GM23338 (cell line): ENCODE measurements around the gene FBLIM1. TPM values are rescaled to one million over a fixed set of nuclear protein-coding genes. Genes with fewer than 3 reads are reported as not detected.

Source experiments
- ATAC-seq: fragments of 200-7000 bp; cut with Tn5 transposase; 3 replicates; pipeline ENCODE4 v1.9.1; 2020
- DNase-seq: peaks from one replicate; pipeline ENCODE4 v3.0.0-alpha.2; 2015; ENCODE audit warnings: low spot score
- H2AFZ ChIP-seq: fragments of 200-600 bp; sonication (generic); 2 replicates; pipeline ENCODE4 v1.8.0; 2016; ENCODE audit warnings: antibody characterized with exemption, mild to moderate bottlenecking, moderate library complexity
- H3F3A ChIP-seq: fragments of 200-600 bp; sonication (generic); replicated peaks from 2 replicates; pipeline ENCODE4 v1.8.0; 2017; ENCODE audit warnings: antibody characterized with exemption, mixed run types, low read depth
- H3K27ac ChIP-seq: fragments of 200-600 bp; sonication (generic); 2 replicates; pipeline ENCODE4 v1.6.1; 2016; ENCODE audit warnings: low read depth
- H3K27me3 ChIP-seq: fragments of 200-600 bp; sonication (generic); 2 replicates; pipeline ENCODE4 v1.8.0; 2016; ENCODE audit warnings: mild to moderate bottlenecking, mixed run types, moderate library complexity; ENCODE audit not compliant: insufficient read depth
- H3K36me3 ChIP-seq: fragments of 200-600 bp; sonication (generic); 2 replicates; pipeline ENCODE4 v1.8.0; 2016; ENCODE audit warnings: mild to moderate bottlenecking; ENCODE audit not compliant: insufficient read depth
- H3K4me1 ChIP-seq: fragments of 200-600 bp; sonication (generic); 2 replicates; pipeline ENCODE4 v1.8.0; 2016; ENCODE audit warnings: mild to moderate bottlenecking, moderate library complexity; ENCODE audit not compliant: insufficient read depth
- H3K4me2 ChIP-seq: fragments of 200-600 bp; sonication (generic); 2 replicates; pipeline ENCODE4 v1.7.1; 2017; ENCODE audit warnings: mixed run types
- H3K4me3 ChIP-seq: fragments of 200-600 bp; sonication (generic); 2 replicates; pipeline ENCODE4 v1.6.1; 2016; ENCODE audit warnings: mixed run types
- H3K79me2 ChIP-seq: fragments of 200-600 bp; sonication (generic); replicated peaks from 2 replicates; pipeline ENCODE4 v1.8.0; 2017; ENCODE audit warnings: mild to moderate bottlenecking; ENCODE audit not compliant: insufficient read depth
- H3K9me2 ChIP-seq: fragments of 200-600 bp; sonication (generic); 2 replicates; pipeline ENCODE4 v1.8.0; 2017; ENCODE audit not compliant: insufficient read depth
- H4K20me1 ChIP-seq: fragments of 200-600 bp; sonication (generic); replicated peaks from 2 replicates; pipeline ENCODE4 v1.8.0; 2017; ENCODE audit warnings: mild to moderate bottlenecking; ENCODE audit not compliant: insufficient read depth
- H3K27ac Mint-ChIP-seq: 2 replicates; pipeline ENCODE4 v1.8.0; 2020; ENCODE audit warnings: inconsistent platforms, mild to moderate bottlenecking, moderate library complexity, mixed read lengths
- H3K27me3 Mint-ChIP-seq: 3 replicates; pipeline ENCODE4 v1.8.0; 2022; ENCODE audit warnings: low read depth, mild to moderate bottlenecking, moderate library complexity, mixed read lengths, inconsistent platforms; ENCODE audit not compliant: insufficient read depth, poor library complexity
- H3K36me3 Mint-ChIP-seq: 3 replicates; pipeline ENCODE4 v1.8.0; 2021; ENCODE audit warnings: low read depth, mild to moderate bottlenecking, inconsistent platforms, moderate library complexity, mixed read lengths
- H3K4me1 Mint-ChIP-seq: 3 replicates; pipeline ENCODE4 v1.8.0; 2020; ENCODE audit warnings: mild to moderate bottlenecking, inconsistent platforms, mixed read lengths
- H3K4me3 Mint-ChIP-seq: 3 replicates; pipeline ENCODE4 v1.8.0; 2021; ENCODE audit warnings: moderate library complexity, mild to moderate bottlenecking, inconsistent platforms, mixed read lengths
- H3K9me3 Mint-ChIP-seq: 3 replicates; pipeline ENCODE4 v1.8.0; 2020; ENCODE audit warnings: moderate library complexity, mild to moderate bottlenecking, inconsistent platforms, mixed read lengths
- CREB1 ChIP-seq: fragments of 250-450 bp; sonication (Bioruptor Pico); IDR thresholded peaks from 2 replicates; pipeline ENCODE4 v1.5.0; 2020; ENCODE audit warnings: low read depth, mild to moderate bottlenecking, moderate library complexity
- ETS1 ChIP-seq: IDR thresholded peaks from 2 replicates; pipeline ENCODE4 v1.6.1; 2016; ENCODE audit warnings: antibody characterized with exemption
- EZH2 ChIP-seq: fragments of 200-600 bp; sonication (generic); IDR thresholded peaks from one replicate; pipeline ENCODE4 v1.8.0; 2017; ENCODE audit warnings: antibody characterized with exemption, mild to moderate bottlenecking, low read depth; ENCODE audit not compliant: unreplicated experiment
- JUNB ChIP-seq: IDR thresholded peaks from one replicate; pipeline ENCODE4 v1.6.1; 2016; ENCODE audit warnings: antibody characterized with exemption; ENCODE audit not compliant: unreplicated experiment
- POLR2AphosphoS5 ChIP-seq: IDR thresholded peaks from 2 replicates; pipeline ENCODE4 v1.6.1; 2016; ENCODE audit warnings: antibody characterized with exemption, low read depth
- REST ChIP-seq: IDR thresholded peaks from one replicate; pipeline ENCODE4 v1.6.1; 2018; ENCODE audit warnings: antibody characterized with exemption; ENCODE audit not compliant: unreplicated experiment
- STAT1 ChIP-seq: IDR thresholded peaks from one replicate; pipeline ENCODE4 v1.6.1; 2016; ENCODE audit warnings: antibody characterized with exemption; ENCODE audit not compliant: unreplicated experiment
- ZNF114 ChIP-seq: fragments of 250-450 bp; sonication (Bioruptor Pico); IDR thresholded peaks from 2 replicates; pipeline ENCODE4 v1.5.0; 2020; ENCODE audit warnings: mild to moderate bottlenecking, moderate library complexity
- ZNF331 ChIP-seq: fragments of 250-450 bp; sonication (Bioruptor Pico); IDR thresholded peaks from 2 replicates; pipeline ENCODE4 v1.5.0; 2020; ENCODE audit warnings: low read depth, mild to moderate bottlenecking, moderate library complexity
- ZNF462 ChIP-seq: fragments of 250-450 bp; sonication (Bioruptor Pico); IDR thresholded peaks from 2 replicates; pipeline ENCODE4 v1.5.0; 2020; ENCODE audit warnings: mild to moderate bottlenecking, moderate library complexity
- polyA plus RNA-seq: library from polyadenylated mRNA; unstranded; fragments of >200 nt; fragmentation: Nextera tagmentation; extraction: Ambion mirVana; gene quantifications from 2 replicates; pipeline ENCODE4 v1.2.1, GENCODE V29; 2016
- total RNA-seq: library from RNA; depleted of rRNA; stranded (reverse); fragments of >200 nt; shearing (Covaris generic); gene quantifications from 2 replicates; pipeline ENCODE4 v1.2.3, GENCODE V29; 2014

FBLIM1 gene
- total and polyA plus RNA-seq, 2 experiments from 2014 or later = 41.7 to 81.7 TPM

GRCh38 chr1:15728937-15729657, 29.5 kb upstream of the FBLIM1 start (continued):
- no peak for TF ChIP-seq REST

- H3K79me2 ChIP-seq = no peaks in the 10 kb centered on the region
- no peak for ATAC-seq
- no peaks in the 10 kb centered on the region for H4K20me1 ChIP-seq
- no peak overlapping the region for H3K4me2 ChIP-seq
- no peak for DNase-seq
- Mint-ChIP-seq H3K4me1 (no peaks in the 10 kb centered on the region), H3K4me3 (no peak overlapping the region), H3K27ac (no peak overlapping the region), H3K9me3 (no peaks in the 10 kb centered on the region), H3K27me3 (peaks cover 12% of the 10 kb centered on the region), H3K36me3 (peaks cover 37% of the 10 kb centered on the region)
- H3K4me1 ChIP-seq = no peaks in the 10 kb centered on the region
- H3K27me3 ChIP-seq = no peaks in the 10 kb centered on the region
- no peak overlapping the region for H3K4me3 ChIP-seq
- no peak overlapping the region for H3K27ac ChIP-seq
- no peaks in the 10 kb centered on the region for H3F3A ChIP-seq
- no peak overlapping the region for H2AFZ ChIP-seq
- no peaks in the 10 kb centered on the region for H3K9me2 ChIP-seq
- H3K36me3 ChIP-seq = no peaks in the 10 kb centered on the region
- TF ChIP-seq ETS1 (no peak), STAT1 (no peak), POLR2AphosphoS5 (no peak), ZNF114 (no peak), REST (no peak), EZH2 (no peak), ZNF462 (CRISPR knock-in tag) (no peak), ZNF331 (CRISPR knock-in tag) (no peak), CREB1 (CRISPR knock-in tag) (no peak), JUNB (no peak)
These were observed 28.2 kb upstream of the FBLIM1 start for GRCh38 chr1:15730423-15730822.
